Activated T-cell treated with anti-CD3 and anti-CD28 coated beads, Interleukin-2, amount 50 U/mL, for 24 hours (primary cell): ENCODE data around the gene KHDRBS2.

Experiments used
- DNase-seq: peaks from one replicate; pipeline ENCODE4 v3.0.0-alpha.2; 2020
- H3K27ac Mint-ChIP-seq: 2 replicates; pipeline ENCODE4 v1.8.0; 2020; ENCODE audit warnings: mild to moderate bottlenecking, mixed read lengths
- H3K27me3 Mint-ChIP-seq: 2 replicates; pipeline ENCODE4 v1.8.0; 2020; ENCODE audit warnings: mixed read lengths
- H3K36me3 Mint-ChIP-seq: 2 replicates; pipeline ENCODE4 v1.8.0; 2020; ENCODE audit warnings: low read depth, mixed read lengths
- H3K4me1 Mint-ChIP-seq: 2 replicates; pipeline ENCODE4 v1.8.0; 2020; ENCODE audit warnings: low read depth, mixed read lengths
- H3K4me3 Mint-ChIP-seq: 2 replicates; pipeline ENCODE4 v1.8.0; 2020; ENCODE audit warnings: mild to moderate bottlenecking, moderate library complexity, mixed read lengths
- H3K9me3 Mint-ChIP-seq: 2 replicates; pipeline ENCODE4 v1.8.0; 2020; ENCODE audit warnings: mixed read lengths

Gene KHDRBS2

DNA sequence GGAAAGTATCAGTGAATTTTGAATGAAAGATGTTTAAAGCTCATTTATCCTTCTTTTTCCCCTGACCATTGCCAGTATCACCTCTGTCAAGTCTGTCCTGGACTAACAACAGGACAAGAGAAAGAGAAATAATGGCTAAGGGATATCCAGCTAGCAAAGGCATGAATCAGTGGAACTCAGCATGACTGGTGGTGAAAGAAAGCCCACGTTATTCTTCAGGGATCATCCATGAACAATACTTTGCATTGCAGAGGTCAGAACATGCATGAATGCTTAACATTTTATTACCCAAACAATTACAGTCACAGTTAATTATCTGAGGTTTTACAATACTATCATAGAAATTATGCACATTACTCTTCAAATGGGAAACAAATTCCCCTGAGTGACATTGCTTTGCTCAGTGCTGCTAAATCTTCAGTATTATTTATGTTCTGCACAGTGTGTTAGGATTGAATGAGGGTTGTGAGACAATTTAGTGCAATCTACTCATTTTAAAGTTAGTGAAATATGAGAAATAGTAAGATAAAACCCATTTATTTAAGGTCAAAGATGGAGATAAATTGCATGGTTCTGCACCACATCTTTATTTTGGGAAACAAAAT is 350.7 kb downstream of the KHDRBS2 start:
- peaks cover 10% of the 10 kb centered on the region for H3K9me3 Mint-ChIP-seq
- H3K27ac Mint-ChIP-seq = no peak overlapping the region
- DNase-seq = no peak
- H3K4me1 Mint-ChIP-seq = no peaks in the 10 kb centered on the region
- no peaks in the 10 kb centered on the region for H3K27me3 Mint-ChIP-seq
- H3K4me3 Mint-ChIP-seq = no peak overlapping the region
- no peaks in the 10 kb centered on the region for H3K36me3 Mint-ChIP-seq

GRCh38 chr6:61909486-61909885 is 376.5 kb downstream of the KHDRBS2 start:
- Mint-ChIP-seq H3K4me3 (no peak overlapping the region), H3K27ac (no peak overlapping the region), H3K9me3 (peaks cover 10% of the 10 kb centered on the region), H3K27me3 (no peaks in the 10 kb centered on the region), H3K36me3 (no peaks in the 10 kb centered on the region), H3K4me1 (no peaks in the 10 kb centered on the region)
- DNase-seq = no peak

DNA sequence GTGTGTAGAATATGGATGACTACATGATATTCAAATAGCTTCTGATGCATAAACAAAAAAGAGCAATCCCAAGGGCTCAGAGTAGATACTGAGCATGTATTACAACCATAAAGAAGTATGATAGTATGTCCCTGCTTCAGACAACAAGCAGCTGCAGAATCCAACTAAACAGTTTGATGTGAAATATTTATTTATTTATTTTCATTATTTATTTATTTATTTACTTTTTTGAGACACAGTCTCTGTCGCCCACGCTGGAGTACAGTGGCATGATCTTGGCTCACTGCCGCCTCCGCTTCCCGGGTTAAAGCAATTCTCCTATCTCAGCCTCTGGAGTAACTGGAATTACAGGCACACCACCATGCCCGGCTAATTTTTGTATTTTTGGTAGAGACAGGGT is 384.3 kb downstream of the KHDRBS2 start:
- H3K27me3 Mint-ChIP-seq = no peaks in the 10 kb centered on the region
- no peak for DNase-seq
- no peak overlapping the region for H3K27ac Mint-ChIP-seq
- no peaks in the 10 kb centered on the region for H3K36me3 Mint-ChIP-seq
- H3K9me3 Mint-ChIP-seq = peaks cover 12% of the 10 kb centered on the region
- H3K4me3 Mint-ChIP-seq = no peak overlapping the region
- H3K4me1 Mint-ChIP-seq = no peaks in the 10 kb centered on the region

DNA sequence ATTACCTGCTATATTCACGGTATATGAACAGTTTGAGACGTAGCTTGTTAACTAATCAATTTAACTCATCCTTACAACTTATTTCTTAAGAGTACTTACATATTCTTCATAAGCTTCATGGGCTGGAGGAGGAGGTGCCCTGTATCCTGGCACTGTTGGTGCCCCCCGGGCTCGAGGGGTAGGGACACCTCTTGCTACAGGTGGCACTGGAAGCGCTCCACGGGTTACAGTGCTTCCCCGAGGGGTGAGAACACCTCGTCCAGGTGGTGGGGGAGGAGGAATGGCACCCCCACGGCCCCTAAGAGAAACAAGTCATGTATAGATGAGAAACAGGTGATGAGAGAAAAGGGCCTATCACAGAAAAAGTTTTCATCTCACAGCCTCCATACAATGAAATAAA is 391.5 kb downstream of the KHDRBS2 start:
- Mint-ChIP-seq H3K36me3 (no peaks in the 10 kb centered on the region), H3K27ac (no peak overlapping the region), H3K9me3 (peaks cover 12% of the 10 kb centered on the region), H3K27me3 (no peaks in the 10 kb centered on the region), H3K4me1 (no peaks in the 10 kb centered on the region), H3K4me3 (no peak overlapping the region)
- no peak for DNase-seq

- Mint-ChIP-seq H3K4me1 (no peaks in the 10 kb centered on the region), H3K27ac (no peak overlapping the region), H3K36me3 (no peaks in the 10 kb centered on the region), H3K27me3 (no peaks in the 10 kb centered on the region), H3K9me3 (peaks cover 14% of the 10 kb centered on the region), H3K4me3 (no peak overlapping the region)
- DNase-seq = no peak
Observed at GRCh38 chr6:61887423-61887822, 398.6 kb downstream of the KHDRBS2 start.

DNA sequence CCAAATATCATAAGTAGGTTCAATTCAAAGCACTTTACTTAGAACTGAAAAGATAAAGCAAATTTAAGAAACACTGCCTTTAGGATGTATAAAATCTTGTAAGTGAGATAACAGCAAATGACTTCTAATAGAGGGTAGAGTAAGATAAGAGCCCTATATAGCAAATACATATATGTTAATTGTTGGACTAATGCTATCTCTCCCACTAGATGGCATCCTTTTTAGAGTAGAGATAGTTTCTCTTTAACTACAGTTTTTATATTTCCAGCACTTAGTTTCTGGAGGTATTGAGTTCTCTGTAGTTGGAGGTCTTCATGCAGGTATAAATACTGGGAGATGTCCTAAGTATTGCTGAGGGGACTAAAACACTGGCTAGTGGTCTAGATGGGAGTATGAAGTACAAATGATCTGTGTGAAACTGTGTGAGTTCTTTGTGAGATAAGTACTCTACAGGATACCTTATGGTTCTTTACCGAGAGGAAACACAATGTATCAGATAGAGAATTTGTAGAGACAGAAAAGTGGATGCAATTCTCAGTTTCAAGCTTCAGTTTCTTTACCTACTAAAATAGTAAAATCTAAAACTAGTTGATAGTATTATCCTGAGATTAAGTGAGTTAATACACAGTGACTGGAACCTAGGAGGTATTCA is 399.3 kb downstream of the KHDRBS2 start:
- Mint-ChIP-seq H3K36me3 (no peaks in the 10 kb centered on the region), H3K9me3 (peaks cover 14% of the 10 kb centered on the region), H3K27ac (no peak overlapping the region), H3K4me1 (no peaks in the 10 kb centered on the region), H3K4me3 (no peak overlapping the region), H3K27me3 (no peaks in the 10 kb centered on the region)
- DNase-seq = no peak

DNA sequence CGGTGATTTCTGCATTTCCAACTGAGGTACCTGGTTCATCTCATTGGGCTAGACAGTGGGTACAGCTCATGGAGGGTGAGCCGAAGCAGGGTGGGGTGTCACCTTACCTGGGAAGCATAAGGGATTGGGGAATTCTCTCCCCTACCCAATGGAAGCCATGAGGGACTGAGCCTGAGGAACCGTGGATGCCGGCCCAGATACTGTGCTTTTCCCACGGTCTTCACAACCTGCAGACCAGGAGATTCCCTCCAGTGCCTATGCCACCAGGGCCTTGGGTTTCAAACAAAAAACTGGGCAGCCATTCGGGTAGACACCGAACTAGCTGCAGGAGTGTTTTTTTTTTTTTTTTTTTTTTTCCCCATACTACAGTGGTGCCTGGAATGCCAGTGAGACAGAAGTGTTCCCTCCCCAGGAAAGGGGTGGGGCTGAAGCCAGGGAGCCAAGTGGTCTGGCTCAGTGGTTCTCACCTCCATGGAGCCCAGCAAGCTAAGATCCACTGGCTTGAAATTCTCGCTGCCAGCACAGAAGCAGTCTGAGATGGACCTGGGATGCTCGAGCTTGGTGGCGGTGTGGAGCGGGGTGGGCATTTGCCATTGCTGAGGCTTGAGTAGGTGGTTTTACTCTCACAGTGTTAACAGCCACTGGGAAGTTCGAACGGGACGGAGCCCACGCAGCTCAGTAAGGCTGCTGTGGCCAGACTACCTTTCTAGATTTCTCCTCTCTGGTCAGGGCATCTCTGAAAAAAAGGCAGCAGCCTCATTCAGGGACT is 416.2 kb downstream of the KHDRBS2 start:
- Mint-ChIP-seq H3K4me1 (no peaks in the 10 kb centered on the region), H3K36me3 (no peaks in the 10 kb centered on the region), H3K27me3 (no peaks in the 10 kb centered on the region), H3K9me3 (peaks cover 15% of the 10 kb centered on the region), H3K4me3 (no peak overlapping the region), H3K27ac (no peak overlapping the region)
- no peak for DNase-seq

DNA sequence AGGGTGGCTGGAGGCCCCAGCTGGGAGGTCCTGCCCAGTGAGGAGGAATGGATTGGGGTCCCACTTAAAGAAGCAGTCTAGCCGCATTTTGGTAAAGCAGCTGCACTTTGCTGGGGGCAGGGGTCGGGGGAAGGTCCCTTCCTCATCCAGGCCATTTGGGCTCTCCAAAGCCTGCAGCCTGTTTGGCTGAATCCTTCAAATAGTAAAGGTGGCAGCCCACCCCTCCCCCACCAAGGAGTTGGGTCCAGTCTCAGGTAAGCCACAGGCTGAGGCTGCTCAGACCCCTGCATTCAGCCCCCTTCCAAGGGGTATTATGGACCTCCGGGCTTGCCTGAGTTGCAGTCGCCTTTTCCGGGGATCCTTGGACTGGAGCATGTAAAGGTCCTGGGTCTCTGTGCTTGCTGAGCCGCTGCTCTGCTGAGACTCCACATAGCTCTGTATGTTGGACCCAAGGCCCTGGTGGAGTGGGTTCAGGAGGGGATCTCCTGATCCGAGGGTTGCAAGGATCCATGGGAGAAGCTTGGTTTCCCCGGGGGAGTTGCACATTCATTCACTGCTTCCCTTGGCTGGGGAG is 417.4 kb downstream of the KHDRBS2 start:
- H3K4me3 Mint-ChIP-seq = no peak overlapping the region
- peaks cover 18% of the 10 kb centered on the region for H3K9me3 Mint-ChIP-seq
- no peak overlapping the region for H3K27ac Mint-ChIP-seq
- no peak for DNase-seq
- H3K27me3 Mint-ChIP-seq = no peaks in the 10 kb centered on the region
- H3K36me3 Mint-ChIP-seq = no peaks in the 10 kb centered on the region
- no peaks in the 10 kb centered on the region for H3K4me1 Mint-ChIP-seq

- Mint-ChIP-seq H3K27me3 (no peaks in the 10 kb centered on the region), H3K27ac (no peak overlapping the region), H3K4me1 (no peaks in the 10 kb centered on the region), H3K36me3 (no peaks in the 10 kb centered on the region), H3K4me3 (no peak overlapping the region), H3K9me3 (peaks cover 23% of the 10 kb centered on the region)
- DNase-seq = no peak
Observed at GRCh38 chr6:61867635-61868034, 418.4 kb downstream of the KHDRBS2 start.

DNA sequence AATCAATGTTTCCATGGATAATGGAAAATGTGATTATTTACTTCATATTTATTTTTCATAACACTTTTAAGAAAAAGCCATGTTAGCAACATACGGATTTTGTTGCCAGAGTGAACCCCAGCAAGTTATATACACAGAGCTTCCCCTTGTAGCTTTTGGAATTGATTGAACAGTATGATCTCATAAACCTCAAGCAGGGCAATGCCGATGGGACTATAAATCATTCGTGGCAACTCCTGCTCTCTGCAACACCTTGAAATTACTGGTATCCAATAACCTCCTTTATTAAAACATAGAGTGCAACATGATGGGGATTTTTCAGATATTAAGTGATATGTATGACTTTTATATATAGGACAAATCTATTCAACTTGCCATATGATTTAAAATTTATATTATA is 428.5 kb downstream of the KHDRBS2 start:
- H3K27me3 Mint-ChIP-seq = no peaks in the 10 kb centered on the region
- H3K4me3 Mint-ChIP-seq = no peak overlapping the region
- peaks cover 17% of the 10 kb centered on the region for H3K9me3 Mint-ChIP-seq
- no peaks in the 10 kb centered on the region for H3K4me1 Mint-ChIP-seq
- no peaks in the 10 kb centered on the region for H3K36me3 Mint-ChIP-seq
- no peak overlapping the region for H3K27ac Mint-ChIP-seq
- DNase-seq = no peak

DNA sequence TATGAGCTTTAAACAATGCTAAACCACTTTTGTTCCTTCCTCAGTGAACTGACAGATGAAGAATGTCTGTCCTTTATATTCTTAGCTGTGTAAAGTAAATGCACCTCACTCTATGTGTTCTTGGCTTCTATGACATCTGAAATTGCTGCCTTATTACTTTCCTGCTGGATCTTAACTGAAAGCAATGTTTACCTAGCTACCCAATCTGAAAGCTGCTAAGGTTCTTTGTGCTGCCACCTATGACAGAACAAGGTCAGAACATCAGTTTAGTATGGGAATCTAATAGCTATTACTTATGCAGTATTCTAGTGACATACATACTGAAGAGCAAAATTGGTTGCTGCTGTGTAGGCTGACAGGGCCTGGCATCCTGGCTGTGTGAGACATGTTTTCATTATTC is 444.1 kb downstream of the KHDRBS2 start:
- H3K36me3 Mint-ChIP-seq = no peaks in the 10 kb centered on the region
- no peak overlapping the region for H3K4me3 Mint-ChIP-seq
- H3K27ac Mint-ChIP-seq = no peak overlapping the region
- peaks cover 9% of the 10 kb centered on the region for H3K9me3 Mint-ChIP-seq
- no peaks in the 10 kb centered on the region for H3K4me1 Mint-ChIP-seq
- no peak for DNase-seq
- no peaks in the 10 kb centered on the region for H3K27me3 Mint-ChIP-seq

GRCh38 chr6:61835237-61835636 is 450.8 kb downstream of the KHDRBS2 start:
- Mint-ChIP-seq H3K27ac (no peak overlapping the region), H3K4me1 (no peaks in the 10 kb centered on the region), H3K4me3 (no peak overlapping the region), H3K9me3 (peaks cover 10% of the 10 kb centered on the region), H3K36me3 (no peaks in the 10 kb centered on the region), H3K27me3 (no peaks in the 10 kb centered on the region)
- DNase-seq = no peak

- Mint-ChIP-seq H3K9me3 (peaks cover 9% of the 10 kb centered on the region), H3K4me3 (no peak overlapping the region), H3K27me3 (no peaks in the 10 kb centered on the region), H3K27ac (no peak overlapping the region), H3K4me1 (no peaks in the 10 kb centered on the region), H3K36me3 (no peaks in the 10 kb centered on the region)
- DNase-seq = no peak
Observed at GRCh38 chr6:61833176-61833755, 452.8 kb downstream of the KHDRBS2 start.

DNA sequence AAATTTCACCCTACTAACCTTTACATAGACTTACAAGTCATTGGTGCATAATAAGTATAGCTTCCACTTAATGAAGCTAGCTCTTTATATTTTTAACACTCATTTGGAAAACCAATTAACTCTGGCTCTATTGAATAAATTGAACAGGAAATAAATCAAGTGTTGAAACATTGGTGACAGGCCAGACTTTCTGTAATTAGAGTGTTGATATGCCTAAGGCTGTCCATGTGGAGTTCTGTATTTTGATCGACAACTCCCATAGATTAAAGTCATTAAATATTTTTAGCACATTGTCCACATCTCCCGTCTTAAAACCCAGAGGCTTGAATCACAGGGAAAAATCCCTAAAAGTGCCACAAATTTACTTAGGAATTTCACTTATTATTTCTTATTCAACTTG is 468.3 kb downstream of the KHDRBS2 start:
- no peaks in the 10 kb centered on the region for H3K36me3 Mint-ChIP-seq
- H3K27ac Mint-ChIP-seq = no peak overlapping the region
- H3K4me1 Mint-ChIP-seq = no peaks in the 10 kb centered on the region
- no peak overlapping the region for H3K4me3 Mint-ChIP-seq
- H3K9me3 Mint-ChIP-seq = peaks cover 15% of the 10 kb centered on the region
- DNase-seq = no peak
- no peaks in the 10 kb centered on the region for H3K27me3 Mint-ChIP-seq

GRCh38 chr6:61810047-61810446 is 476.0 kb downstream of the KHDRBS2 start:
- Mint-ChIP-seq H3K4me3 (no peak overlapping the region), H3K36me3 (no peaks in the 10 kb centered on the region), H3K4me1 (no peaks in the 10 kb centered on the region), H3K27me3 (no peaks in the 10 kb centered on the region), H3K27ac (no peak overlapping the region), H3K9me3 (peaks cover 15% of the 10 kb centered on the region)
- no peak for DNase-seq
